ENCODE measurements around the gene INPP4A. TPM values are rescaled to one million over a fixed set of nuclear protein-coding genes. Genes with fewer than 3 reads are reported as not detected.
A peak's percentile ranks its signal among the peaks of the same experiment; 100 is the strongest.

INPP4A gene
- total and polyA plus RNA-seq, 2 of the 13 experiments (the other 11 are each of a cell fraction or from before 2014, with no cell fraction given), result 10.1 to 10.9 TPM

- no peak overlapping the region for H2AFZ ChIP-seq (ENCODE audit: low read length)
- ATAC-seq (peak; percentile 23; the same call in 2 of the 3 replicates), FAIRE-seq (no peak), DNase-seq (ENCODE audit: low spot score) (no peak)
- H4K20me1 ChIP-seq (ENCODE audit: insufficient read depth, low read length), result peaks cover 12% of the 10 kb centered on the region
- H3K27ac ChIP-seq (ENCODE audit: extremely low read length, insufficient read depth, low read length), result no peak overlapping the region
- WGBS (ENCODE audit: low lambda C conversion rate), result 89% methylated on average over 7 of the region's 7 CpGs
- H3K79me2 ChIP-seq (ENCODE audit: insufficient read depth, low read length), result peaks cover 28% of the 10 kb centered on the region
- in situ Hi-C loops (cut with HindIII; ENCODE audit: extremely low pct_ligation_motif_present, low pct_unique_long_range_greater_than_20kb) (no loop called here), intact Hi-C loops (cut with micrococcal nuclease; ENCODE audit: unreplicated experiment) (no loop called here)
- CTCF ChIA-PET (ENCODE audit: low intra/inter-chr PET ratio, low total read pairs), result no interaction called here
- no peak overlapping the region for H3K4me3 ChIP-seq (replicated peaks in 1 of 3; ENCODE audit: insufficient read depth in 1 of 3, low read depth in 2 of 3, low read length in 3 of 3)
- BruUV-seq (replicated peaks), result no TSS peak
- H3K36me3 ChIP-seq (replicated peaks in 1 of 2; ENCODE audit: control insufficient read depth in 1 of 2, insufficient read depth in 2 of 2, low read length in 2 of 2), result peaks cover 0 to 4% of the 10 kb centered on the region in 2 experiments; a peak in 4 of 5 replicates
- no peak overlapping the region for H3K9ac ChIP-seq (ENCODE audit: insufficient read depth, low read depth, low read length)
- no peak overlapping the region for H3K4me2 ChIP-seq (ENCODE audit: low read depth, low read length)
- H3K27me3 ChIP-seq (ENCODE audit: control insufficient read depth in 1 of 2, insufficient read depth in 2 of 2, low read length in 2 of 2), result no peaks in the 10 kb centered on the region
- H3K9me3 ChIP-seq (ENCODE audit: low read length), result no peaks in the 10 kb centered on the region
- H3K4me1 ChIP-seq (ENCODE audit: insufficient read depth, low read length), result peaks cover 33% of the 10 kb centered on the region
- POLR2A ChIA-PET, result no interaction called here
- no peak for TF ChIP-seq ONECUT2 (CRISPR knock-in tag; IDR thresholded peaks at IDR 0.05)
- no peak for TF ChIP-seq GATAD1 (CRISPR knock-in tag; IDR thresholded peaks at IDR 0.05)
- TF ChIP-seq POLR2AphosphoS2 (IDR thresholded peaks at IDR 0.05; ENCODE audit: low read depth, low read length), result no peak
- TF ChIP-seq ZNF275 (CRISPR knock-in tag; IDR thresholded peaks at IDR 0.05; ENCODE audit: borderline replicate concordance), result no peak
- no peak for TF ChIP-seq ZNF800 (CRISPR knock-in tag; IDR thresholded peaks at IDR 0.05)
- no peak for TF ChIP-seq ZNF530 (CRISPR knock-in tag; IDR thresholded peaks at IDR 0.05; ENCODE audit: low read depth)
- no peak for TF ChIP-seq ZNF552 (CRISPR knock-in tag; IDR thresholded peaks at IDR 0.05; ENCODE audit: borderline replicate concordance)
- TF ChIP-seq MLXIP (CRISPR knock-in tag; IDR thresholded peaks at IDR 0.05; ENCODE audit: borderline replicate concordance), result no peak
- no peak for TF ChIP-seq ZNF543 (CRISPR knock-in tag; IDR thresholded peaks at IDR 0.05)
- TF ChIP-seq ZNF484 (CRISPR knock-in tag; IDR thresholded peaks at IDR 0.05; ENCODE audit: borderline replicate concordance, low read depth), result no peak
- no peak for TF ChIP-seq ATF2 (CRISPR knock-in tag; IDR thresholded peaks at IDR 0.05)
- no peak for TF ChIP-seq ARHGAP35 (CRISPR knock-in tag; IDR thresholded peaks at IDR 0.05; ENCODE audit: borderline replicate concordance)
- no peak for TF ChIP-seq KDM2A (CRISPR knock-in tag; IDR thresholded peaks at IDR 0.05; ENCODE audit: borderline replicate concordance, low read depth)
- TF ChIP-seq IKZF5 (CRISPR knock-in tag; IDR thresholded peaks at IDR 0.05), result no peak
- TF ChIP-seq ZNF317 (CRISPR knock-in tag; IDR thresholded peaks at IDR 0.05), result no peak
- no peak for TF ChIP-seq ZNF563 (CRISPR knock-in tag; IDR thresholded peaks at IDR 0.05)
Observed at GRCh38 chr2:98452396-98453027, 7.9 kb downstream of the INPP4A start.
